H1 (cell line): ENCODE results near the gene NBAS. TPM values are rescaled to one million over a fixed set of nuclear protein-coding genes. Genes with fewer than 3 reads are reported as not detected.
A peak's percentile ranks its signal among the peaks of the same experiment; 100 is the strongest.

ENCODE experiments used
- CTCF ChIA-PET: fragments of 300-600 bp; sonication (Branson Sonifier 250); formaldehyde crosslinking; loops from one replicate; lab custom pipeline; 2021; ENCODE audit not compliant: partially characterized antibody; lab: Charles Lee
- POLR2A ChIA-PET: fragments of 300-600 bp; sonication (Branson Sonifier 250); formaldehyde crosslinking; loops from one replicate; lab custom pipeline; 2021; ENCODE audit warnings: inconsistent platforms; ENCODE audit not compliant: partially characterized antibody; lab: Charles Lee
- DNase-seq, 2 experiments: peaks; one replicate each; pipeline versions ENCODE4 v3.0.0 to v3.0.0-alpha.2; 2010 to 2022; ENCODE audit warnings: low spot score in 2 of 2, low read depth in 1 of 2, mixed read lengths in 1 of 2
- FAIRE-seq: peaks from 2 replicates; lab custom pipeline; 2011; peaks lifted over from hg19 to GRCh38; lab: Jason Lieb, UNC
- H2AFZ ChIP-seq: 2 replicates; pipeline ENCODE4 v1.8.1; 2012; ENCODE audit warnings: low read length, inconsistent platforms
- H2AK5ac ChIP-seq: 2 replicates; pipeline ENCODE4 v1.6.1; 2013; ENCODE audit warnings: low read depth, low read length
- H2BK120ac ChIP-seq: replicated peaks from 2 replicates; pipeline ENCODE3; 2013; ENCODE audit warnings: low read depth, low read length, inconsistent platforms
- H2BK12ac ChIP-seq: 2 replicates; pipeline ENCODE4 v1.6.1; 2013; ENCODE audit warnings: low read depth, low read length
- H2BK15ac ChIP-seq: 2 replicates; pipeline ENCODE4 v1.6.1; 2013; ENCODE audit warnings: low read length
- H2BK20ac ChIP-seq: 2 replicates; pipeline ENCODE4 v1.6.1; 2013; ENCODE audit warnings: low read length
- H2BK5ac ChIP-seq: 2 replicates; pipeline ENCODE4 v1.6.1; 2013; ENCODE audit warnings: low read depth, low read length
- H3K14ac ChIP-seq: 2 replicates; pipeline ENCODE4 v1.6.1; 2013; ENCODE audit warnings: inconsistent platforms; ENCODE audit not compliant: insufficient read length
- H3K18ac ChIP-seq: 2 replicates; pipeline ENCODE4 v1.6.1; 2013; ENCODE audit warnings: low read length; ENCODE audit errors: extremely low read depth
- H3K23ac ChIP-seq: 2 replicates; pipeline ENCODE4 v1.6.1; 2013; ENCODE audit warnings: inconsistent platforms; ENCODE audit not compliant: insufficient read length
- H3K23me2 ChIP-seq: 2 replicates; pipeline ENCODE4 v1.6.1; 2013; ENCODE audit warnings: low read depth, low read length
- H3K27ac ChIP-seq: 2 replicates; pipeline ENCODE4 v1.6.1; 2011; ENCODE audit warnings: low read depth, low read length, inconsistent platforms
- H3K27me3 ChIP-seq, 4 experiments: replicated peaks in 1 of 4; 1 replicate in 1 of 4; 2 replicates in 3 of 4; pipeline versions ENCODE4 v1.6.1 to v1.8.1; 2011 to 2013; ENCODE audit warnings: low read length in 3 of 4, mild to moderate bottlenecking in 3 of 4, inconsistent platforms in 2 of 4, mixed read lengths in 2 of 4, moderate library complexity in 1 of 4; ENCODE audit not compliant: control insufficient read depth in 3 of 4, insufficient read depth in 3 of 4; ENCODE audit errors: extremely low read depth in 1 of 4
- H3K36me3 ChIP-seq, 4 experiments: 2 replicates each; pipeline versions ENCODE4 v1.6.1 to v1.8.1; 2011 to 2013; ENCODE audit warnings: mild to moderate bottlenecking in 4 of 4, low read length in 3 of 4, moderate library complexity in 2 of 4, control low read depth in 1 of 4, inconsistent platforms in 1 of 4; ENCODE audit not compliant: insufficient read depth in 4 of 4, control insufficient read depth in 2 of 4
- H3K4ac ChIP-seq: replicated peaks from 2 replicates; pipeline ENCODE3; 2013; ENCODE audit warnings: low read length, low read depth, mixed read lengths, inconsistent platforms; ENCODE audit not compliant: insufficient read length
- H3K4me1 ChIP-seq, 4 experiments: replicated peaks in 1 of 4; 1 replicate in 1 of 4; 2 replicates in 3 of 4; pipeline versions ENCODE4 v1.6.1 to v1.8.1; 2011 to 2013; ENCODE audit warnings: low read length in 3 of 4, inconsistent platforms in 2 of 4, mixed read lengths in 1 of 4; ENCODE audit not compliant: insufficient read depth in 4 of 4, control insufficient read depth in 3 of 4
- H3K4me2 ChIP-seq, 2 experiments: 2 replicates each; pipeline versions ENCODE4 v1.6.1 to v1.8.1; 2011 to 2013; ENCODE audit warnings: low read depth in 2 of 2, low read length in 2 of 2, control low read depth in 1 of 2, inconsistent platforms in 1 of 2, mild to moderate bottlenecking in 1 of 2; ENCODE audit not compliant: insufficient read depth in 1 of 2
- H3K4me3 ChIP-seq, 4 experiments: fragments of 200-600, 300-600 bp in 1 of 4; sonication (generic), shearing (Covaris generic), sonication (Bioruptor Twin) in 1 of 4; 2 replicates each; pipeline versions ENCODE4 v1.5.1 to v1.8.1; 2011 to 2016; ENCODE audit warnings: low read length in 4 of 4, low read depth in 3 of 4, control low read depth in 2 of 4, inconsistent platforms in 2 of 4, mild to moderate bottlenecking in 2 of 4, mixed read lengths in 1 of 4, moderate library complexity in 1 of 4; ENCODE audit not compliant: insufficient read depth in 2 of 4; ENCODE audit errors: extremely low read depth in 1 of 4
- H3K56ac ChIP-seq: replicated peaks from 2 replicates; pipeline ENCODE3; 2013; ENCODE audit warnings: low read depth, mild to moderate bottlenecking, mixed read lengths, low read length, inconsistent platforms; ENCODE audit not compliant: insufficient read length
- H3K79me1 ChIP-seq: 2 replicates; pipeline ENCODE4 v1.6.1; 2013; ENCODE audit warnings: low read depth, low read length, control low read depth
- H3K79me2 ChIP-seq, 2 experiments: 2 replicates each; pipeline versions ENCODE4 v1.6.1 to v1.8.1; 2012 to 2013; ENCODE audit warnings: low read length in 2 of 2, mild to moderate bottlenecking in 2 of 2, inconsistent platforms in 1 of 2; ENCODE audit not compliant: insufficient read depth in 2 of 2, control insufficient read depth in 1 of 2
- H3K9ac ChIP-seq, 4 experiments: replicated peaks in 1 of 4; 1 replicate in 1 of 4; 2 replicates in 3 of 4; pipeline versions ENCODE4 v1.6.1 to v1.8.1; 2011 to 2013; ENCODE audit warnings: low read depth in 3 of 4, low read length in 3 of 4, control low read depth in 2 of 4, mild to moderate bottlenecking in 2 of 4, moderate library complexity in 2 of 4, inconsistent platforms in 1 of 4; ENCODE audit errors: extremely low read depth in 1 of 4
- H3K9me3 ChIP-seq, 2 experiments: 2 replicates each; pipeline versions ENCODE4 v1.6.1 to v1.8.1; 2012 to 2013; ENCODE audit warnings: mild to moderate bottlenecking in 2 of 2, moderate library complexity in 2 of 2, control low read depth in 1 of 2, inconsistent platforms in 1 of 2, low read depth in 1 of 2, low read length in 1 of 2, mixed read lengths in 1 of 2; ENCODE audit not compliant: insufficient read depth in 2 of 2
- H4K20me1 ChIP-seq, 2 experiments: replicated peaks in 1 of 2; 2 replicates each; pipeline versions ENCODE3 to v1.8.1; 2011 to 2013; ENCODE audit warnings: inconsistent platforms in 2 of 2, low read length in 2 of 2, mild to moderate bottlenecking in 1 of 2; ENCODE audit not compliant: insufficient read depth in 2 of 2, control insufficient read depth in 1 of 2
- H4K5ac ChIP-seq: 2 replicates; pipeline ENCODE4 v1.6.1; 2013; ENCODE audit warnings: low read length, low read depth, mixed read lengths, inconsistent platforms; ENCODE audit not compliant: insufficient read length
- H4K8ac ChIP-seq: 2 replicates; pipeline ENCODE4 v1.8.0; 2013; ENCODE audit warnings: mild to moderate bottlenecking, moderate library complexity, low read length, inconsistent platforms; ENCODE audit not compliant: insufficient read depth; ENCODE audit errors: extremely low read depth
- H4K91ac ChIP-seq: replicated peaks from 2 replicates; pipeline ENCODE3; 2013; ENCODE audit warnings: low read length, mixed read lengths, inconsistent platforms; ENCODE audit not compliant: insufficient read length
- WGBS, 2 experiments: shearing (Covaris generic) in 1 of 2; methylation state at CpG; one replicate each; pipeline versions ENCODE4 v1.1.6 to v1.1.7; 2013 to 2015; ENCODE audit warnings: low lambda C conversion rate in 2 of 2, mixed read lengths in 2 of 2, inconsistent platforms in 1 of 2, low coverage in 1 of 2, missing lambda C conversion rate in 1 of 2; ENCODE audit not compliant: insufficient replicate concordance in 2 of 2, insufficient coverage in 1 of 2, insufficient read length in 1 of 2; ENCODE audit errors: extremely low coverage in 1 of 2, missing lambda C conversion rate in 1 of 2; 5-methylcytosine and 5-hydroxymethylcytosine counted together
- polyA plus RNA-seq, 7 experiments: library from polyadenylated mRNA; depleted of rRNA in 3 of 7; stranded (reverse) in 5 of 7; unstranded in 2 of 7; fragments of >200 nt in 5 of 7; fragments of 200-250 nt in 2 of 7; gene quantifications; 1 replicate in 5 of 7; 2 replicates in 1 of 7; 4 replicates in 1 of 7; pipeline versions ENCODE4 v1.2.1 to v1.2.3, GENCODE V29; 2011 to 2013; ENCODE audit warnings: missing spikeins in 2 of 7, mixed read lengths in 2 of 7
- total RNA-seq: library from RNA; stranded (reverse); fragmentation: NEBNext Ultra II Directional; extraction: Animal tissue kit (Norgen Biotek cat#: 25700); gene quantifications from 2 replicates; pipeline ENCODE4 v1.2.1, GENCODE V29; 2021

The NBAS gene
- total and polyA plus RNA-seq, 2 of the 8 experiments (the other 6 are each of a cell fraction or from before 2014, with no cell fraction given) = 19.6 to 34.8 TPM

GRCh38 chr2:15367205-15367604 lies 193.9 kb downstream of the NBAS start:
- no peaks in the 10 kb centered on the region for H3K79me2 ChIP-seq
- no peak overlapping the region for H2BK20ac ChIP-seq
- POLR2A ChIA-PET = no interaction called here
- H3K18ac ChIP-seq = no peak overlapping the region
- H3K23me2 ChIP-seq = no peaks in the 10 kb centered on the region
- H4K91ac ChIP-seq = no peak overlapping the region
- H4K8ac ChIP-seq = no peak overlapping the region
- H3K4me2 ChIP-seq = peak overlapping the region in 1 of 2 experiments; percentile 34; a peak in 2 of 4 replicates
- no peak overlapping the region for H3K14ac ChIP-seq
- H2AFZ ChIP-seq = no peak overlapping the region
- peaks cover 0 to 7% (median 5%) of the 10 kb centered on the region in 4 experiments; a peak in 4 of 7 replicates for H3K4me1 ChIP-seq
- no peaks in the 10 kb centered on the region for H3K36me3 ChIP-seq
- no peak overlapping the region for H2BK15ac ChIP-seq
- H3K56ac ChIP-seq = no peak overlapping the region
- H3K9ac ChIP-seq = no peak overlapping the region
- FAIRE-seq = no peak
- H3K27ac ChIP-seq = no peak overlapping the region
- no peak overlapping the region for H3K4ac ChIP-seq
- WGBS, 2 experiments = 40% methylated on average over 3 of the region's 3 CpGs; no CpG with 5 or more reads in 1 of the 2 experiments
- no peak overlapping the region for H2BK120ac ChIP-seq
- no peaks in the 10 kb centered on the region for H3K9me3 ChIP-seq
- H2BK5ac ChIP-seq = no peak overlapping the region
- H4K5ac ChIP-seq = no peak overlapping the region
- no peaks in the 10 kb centered on the region for H4K20me1 ChIP-seq
- H3K27me3 ChIP-seq = no peaks in the 10 kb centered on the region
- DNase-seq = no peak
- peak overlapping the region in 1 of 4 experiments; percentile 7; a peak in 1 of 8 replicates for H3K4me3 ChIP-seq
- H3K23ac ChIP-seq = no peak overlapping the region
- no peaks in the 10 kb centered on the region for H3K79me1 ChIP-seq
- H2BK12ac ChIP-seq = no peak overlapping the region
- no peak overlapping the region for H2AK5ac ChIP-seq
- CTCF ChIA-PET = no interaction called here
